HEK293 (cell line): ENCODE results near the gene NRBF2.

ENCODE experiments used
- KLF1 ChIP-seq: fragments of 450-650 bp; formaldehyde crosslinking; IDR thresholded peaks from 2 replicates; pipeline ENCODE4 v1.5.1; 2016; ENCODE audit warnings: missing biosample characterization, missing genetic modification characterization
- REST ChIP-seq: fragments of 450-650 bp; formaldehyde crosslinking; IDR thresholded peaks from 2 replicates; pipeline ENCODE4 v1.5.1; 2016; ENCODE audit warnings: missing biosample characterization, missing genetic modification characterization
- SP2 ChIP-seq: fragments of 450-650 bp; formaldehyde crosslinking; IDR thresholded peaks from 2 replicates; pipeline ENCODE4 v1.5.1; 2016; ENCODE audit warnings: missing biosample characterization, missing genetic modification characterization
- ZBTB49 ChIP-seq: fragments of 450-650 bp; formaldehyde crosslinking; IDR thresholded peaks from 2 replicates; pipeline ENCODE4 v1.5.1; 2016; ENCODE audit warnings: missing biosample characterization, missing genetic modification characterization, low read depth
- ZFP37 ChIP-seq: fragments of 450-650 bp; formaldehyde crosslinking; IDR thresholded peaks from 2 replicates; pipeline ENCODE4 v1.5.1; 2016; ENCODE audit warnings: missing biosample characterization, missing genetic modification characterization
- ZFP41 ChIP-seq: fragments of 450-650 bp; formaldehyde crosslinking; IDR thresholded peaks from 2 replicates; pipeline ENCODE4 v1.5.1; 2016; ENCODE audit warnings: missing biosample characterization, missing genetic modification characterization, borderline replicate concordance
- ZNF138 ChIP-seq: fragments of 450-650 bp; formaldehyde crosslinking; IDR thresholded peaks from 2 replicates; pipeline ENCODE4 v1.5.1; 2016; ENCODE audit warnings: missing biosample characterization, missing genetic modification characterization, borderline replicate concordance
- ZNF311 ChIP-seq: fragments of 450-650 bp; formaldehyde crosslinking; IDR thresholded peaks from 2 replicates; pipeline ENCODE4 v1.5.1; 2017; ENCODE audit warnings: missing biosample characterization, missing genetic modification characterization, borderline replicate concordance
- ZNF558 ChIP-seq: fragments of 450-650 bp; formaldehyde crosslinking; IDR thresholded peaks from 2 replicates; pipeline ENCODE4 v1.5.1; 2016; ENCODE audit warnings: missing biosample characterization, missing genetic modification characterization
- ZNF791 ChIP-seq: fragments of 450-650 bp; formaldehyde crosslinking; IDR thresholded peaks from 2 replicates; pipeline ENCODE4 v1.5.1; 2016; ENCODE audit warnings: missing biosample characterization, missing genetic modification characterization
- TF ChIP-seq, protein P1 (sequence below): fragments of 450-650 bp; formaldehyde crosslinking; IDR thresholded peaks from 2 replicates; pipeline ENCODE4 v1.5.1; 2016; ENCODE audit warnings: missing biosample characterization, missing genetic modification characterization

DNA sequence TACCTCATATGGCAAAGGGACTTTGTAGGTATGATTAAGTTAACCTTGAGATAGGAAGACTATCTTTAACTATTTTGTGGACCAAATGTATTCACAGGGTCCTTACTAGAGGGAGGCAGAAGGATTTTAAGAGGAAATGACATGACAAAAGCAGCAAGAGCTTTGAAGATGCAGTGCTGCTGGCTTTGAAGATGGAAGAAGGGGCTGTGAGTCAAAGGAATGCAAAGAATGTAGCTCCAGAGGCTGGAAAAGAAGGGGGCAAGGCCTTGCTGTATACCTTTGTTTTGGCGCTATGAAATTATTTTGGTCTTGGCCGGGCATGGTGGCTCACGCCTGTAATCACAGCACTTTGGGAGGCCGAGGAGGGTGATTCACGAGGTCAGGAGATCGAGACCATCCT, 3.2 kb upstream of the NRBF2 start:
- TF ChIP-seq, protein P1, sequence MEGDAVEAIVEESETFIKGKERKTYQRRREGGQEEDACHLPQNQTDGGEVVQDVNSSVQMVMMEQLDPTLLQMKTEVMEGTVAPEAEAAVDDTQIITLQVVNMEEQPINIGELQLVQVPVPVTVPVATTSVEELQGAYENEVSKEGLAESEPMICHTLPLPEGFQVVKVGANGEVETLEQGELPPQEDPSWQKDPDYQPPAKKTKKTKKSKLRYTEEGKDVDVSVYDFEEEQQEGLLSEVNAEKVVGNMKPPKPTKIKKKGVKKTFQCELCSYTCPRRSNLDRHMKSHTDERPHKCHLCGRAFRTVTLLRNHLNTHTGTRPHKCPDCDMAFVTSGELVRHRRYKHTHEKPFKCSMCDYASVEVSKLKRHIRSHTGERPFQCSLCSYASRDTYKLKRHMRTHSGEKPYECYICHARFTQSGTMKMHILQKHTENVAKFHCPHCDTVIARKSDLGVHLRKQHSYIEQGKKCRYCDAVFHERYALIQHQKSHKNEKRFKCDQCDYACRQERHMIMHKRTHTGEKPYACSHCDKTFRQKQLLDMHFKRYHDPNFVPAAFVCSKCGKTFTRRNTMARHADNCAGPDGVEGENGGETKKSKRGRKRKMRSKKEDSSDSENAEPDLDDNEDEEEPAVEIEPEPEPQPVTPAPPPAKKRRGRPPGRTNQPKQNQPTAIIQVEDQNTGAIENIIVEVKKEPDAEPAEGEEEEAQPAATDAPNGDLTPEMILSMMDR (tag by site-specific recombination): no peak
- TF ChIP-seq SP2 (tag by site-specific recombination) (no peak), ZNF558 (no peak), ZFP41 (no peak), REST (tag by site-specific recombination) (no peak), ZNF791 (tag by site-specific recombination) (no peak), ZBTB49 (tag by site-specific recombination) (no peak), ZFP37 (tag by site-specific recombination) (no peak), ZNF311 (tag by site-specific recombination) (no peak), ZNF138 (tag by site-specific recombination) (no peak), KLF1 (tag by site-specific recombination) (no peak)
